Kidney (tissue), 14 donors: ENCODE data around the gene PIP5K1C. TPM values are rescaled to one million over a fixed set of nuclear protein-coding genes. Genes with fewer than 3 reads are reported as not detected.

Source experiments
- DNase-seq, 5 donors: peaks; one replicate each; pipeline ENCODE4 v3.0.0-alpha.2; 2013 to 2020
- FAIRE-seq: peaks from 2 replicates; lab custom pipeline; 2012; peaks lifted over from hg19 to GRCh38; lab: Jason Lieb, UNC
- H3K27ac ChIP-seq, 2 donors: one replicate each; pipeline ENCODE4 v1.7.0; 2013; ENCODE audit warnings: low read depth in 2 of 2, low read length in 2 of 2, inconsistent platforms in 1 of 2
- H3K27me3 ChIP-seq: one replicate; pipeline ENCODE4 v1.7.1; 2013; ENCODE audit warnings: low read length, inconsistent platforms; ENCODE audit not compliant: control insufficient read depth, insufficient read depth
- H3K36me3 ChIP-seq, 3 donors: one replicate each; pipeline versions ENCODE4 v1.7.0 to v1.7.1; 2013; ENCODE audit warnings: low read length in 3 of 3, control low read depth in 1 of 3, inconsistent platforms in 1 of 3; ENCODE audit not compliant: insufficient read depth in 3 of 3, control insufficient read depth in 2 of 3
- H3K4me1 ChIP-seq, 3 donors: one replicate each; pipeline versions ENCODE4 v1.7.0 to v1.7.1; 2013; ENCODE audit warnings: low read length in 3 of 3, inconsistent platforms in 1 of 3, low read depth in 1 of 3; ENCODE audit not compliant: control insufficient read depth in 2 of 3, insufficient read depth in 2 of 3
- H3K4me3 ChIP-seq, 3 donors: one replicate each; pipeline versions ENCODE4 v1.7.0 to v1.8.1; 2013; ENCODE audit warnings: low read length in 3 of 3, control low read depth in 1 of 3, inconsistent platforms in 1 of 3
- H3K9ac ChIP-seq, 3 donors: one replicate each; pipeline versions ENCODE4 v1.7.0 to v1.7.1; 2013; ENCODE audit warnings: low read length in 3 of 3, control low read depth in 1 of 3, inconsistent platforms in 1 of 3
- H3K9me3 ChIP-seq, 3 donors: one replicate each; pipeline versions ENCODE4 v1.7.0 to v1.7.1; 2013; ENCODE audit warnings: low read length in 3 of 3, control low read depth in 1 of 3, inconsistent platforms in 1 of 3; ENCODE audit not compliant: control insufficient read depth in 2 of 3, insufficient read depth in 1 of 3
- intact Hi-C: fragments of 100-400 bp; cut with DNase I; formaldehyde crosslinking; loops from one replicate; pipeline ENCODE4 v1.11.1; 2022
- polyA plus RNA-seq: library from polyadenylated mRNA; stranded (reverse); fragments of 350-450 nt; fragmentation: Illumina TruSeq; extraction: RNeasy Lipid Tissue Mini Kit (QIAGEN cat#74804); gene quantifications from one replicate; pipeline ENCODE4 v1.2.3, GENCODE V29; 2014; ENCODE audit warnings: low read depth, low replicate concordance; ENCODE audit not compliant: insufficient read depth
- total RNA-seq: library from RNA; stranded (reverse); fragmentation: NEBNext Ultra II Directional; extraction: Animal tissue kit (Norgen Biotek cat#: 25700); gene quantifications from one replicate; pipeline ENCODE4 v1.2.1, GENCODE V29; 2021
- TF ChIP-seq, protein P1 (sequence below): IDR thresholded peaks from 3 replicates; pipeline ENCODE4 v1.5.1; 2012; ENCODE audit warnings: mild to moderate bottlenecking, moderate library complexity, borderline replicate concordance; ENCODE audit not compliant: insufficient read depth; ENCODE audit errors: extremely low read depth
- donor health status: control.
- donor health status: control.
- donor health status: control.
- donor health status: control.
- donor health status: control.
- donor health status: DM: yes; HTN: yes; CAD: no.
- donor health status: Normal renal cell carcinoma (clear cell type).

PIP5K1C gene
- total and polyA plus RNA-seq, 2 donors from 2014 or later: 11.2 to 35.6 TPM

- Histone ChIP-seq H3K9ac (no peak overlapping the region), H3K9me3 (no peaks in the 10 kb centered on the region), H3K4me1 (no peaks in the 10 kb centered on the region), H3K27ac (no peak overlapping the region), H3K4me3 (no peak overlapping the region), H3K27me3 (no peaks in the 10 kb centered on the region), H3K36me3 (peaks cover 0 to 12% (median 3%) of the 10 kb centered on the region in 3 donors)
- DNase-seq (no peak), FAIRE-seq (no peak)
- intact Hi-C loops: no loop called here
- TF ChIP-seq, protein P1, sequence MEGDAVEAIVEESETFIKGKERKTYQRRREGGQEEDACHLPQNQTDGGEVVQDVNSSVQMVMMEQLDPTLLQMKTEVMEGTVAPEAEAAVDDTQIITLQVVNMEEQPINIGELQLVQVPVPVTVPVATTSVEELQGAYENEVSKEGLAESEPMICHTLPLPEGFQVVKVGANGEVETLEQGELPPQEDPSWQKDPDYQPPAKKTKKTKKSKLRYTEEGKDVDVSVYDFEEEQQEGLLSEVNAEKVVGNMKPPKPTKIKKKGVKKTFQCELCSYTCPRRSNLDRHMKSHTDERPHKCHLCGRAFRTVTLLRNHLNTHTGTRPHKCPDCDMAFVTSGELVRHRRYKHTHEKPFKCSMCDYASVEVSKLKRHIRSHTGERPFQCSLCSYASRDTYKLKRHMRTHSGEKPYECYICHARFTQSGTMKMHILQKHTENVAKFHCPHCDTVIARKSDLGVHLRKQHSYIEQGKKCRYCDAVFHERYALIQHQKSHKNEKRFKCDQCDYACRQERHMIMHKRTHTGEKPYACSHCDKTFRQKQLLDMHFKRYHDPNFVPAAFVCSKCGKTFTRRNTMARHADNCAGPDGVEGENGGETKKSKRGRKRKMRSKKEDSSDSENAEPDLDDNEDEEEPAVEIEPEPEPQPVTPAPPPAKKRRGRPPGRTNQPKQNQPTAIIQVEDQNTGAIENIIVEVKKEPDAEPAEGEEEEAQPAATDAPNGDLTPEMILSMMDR: no peak
Measured at GRCh38 chr19:3734310-3734600, 34.0 kb upstream of the PIP5K1C start.

DNA sequence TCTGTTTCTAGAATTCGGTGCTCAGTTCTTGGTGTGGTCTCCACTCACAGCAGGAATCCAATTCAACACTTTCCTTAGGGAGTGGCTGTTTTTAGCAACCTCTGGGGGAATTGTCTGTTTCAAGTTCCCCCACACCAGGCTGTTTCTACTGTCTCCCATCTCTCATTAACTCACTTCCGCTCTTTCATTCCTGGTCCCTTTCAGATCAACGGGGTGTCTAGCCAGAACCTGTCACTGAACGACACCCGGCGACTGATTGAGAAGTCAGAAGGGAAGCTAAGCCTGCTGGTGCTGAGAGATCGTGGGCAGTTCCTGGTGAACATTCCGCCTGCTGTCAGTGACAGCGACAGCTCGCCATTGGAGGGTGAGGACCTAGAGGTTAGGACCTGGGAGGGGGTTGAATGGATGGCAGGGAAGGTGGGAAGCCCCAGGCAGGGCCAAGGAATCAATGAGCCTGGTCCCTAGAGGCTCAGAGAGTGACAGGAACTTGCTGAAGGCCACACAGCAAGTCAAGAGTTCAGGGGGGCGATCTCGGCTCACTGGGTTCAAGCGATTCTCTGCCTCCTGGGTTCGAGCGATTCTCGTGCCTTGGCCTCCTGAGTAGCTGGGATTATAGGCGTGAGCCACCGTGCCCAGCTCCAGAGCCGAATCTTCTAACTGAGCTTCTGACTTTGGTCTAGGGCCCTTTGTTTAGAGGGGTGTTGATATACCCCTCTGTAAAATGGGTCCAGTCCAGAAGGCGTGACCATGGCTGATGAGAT lies 33.5 kb upstream of the PIP5K1C start:
- Histone ChIP-seq H3K36me3 (peaks cover 0 to 12% (median 3%) of the 10 kb centered on the region in 3 donors), H3K9ac (no peak overlapping the region), H3K27me3 (no peaks in the 10 kb centered on the region), H3K4me3 (no peak overlapping the region), H3K27ac (no peak overlapping the region), H3K9me3 (no peaks in the 10 kb centered on the region), H3K4me1 (no peaks in the 10 kb centered on the region)
- DNase-seq (no peak), FAIRE-seq (no peak)
- intact Hi-C loops: no loop called here
- TF ChIP-seq, protein P1: no peak

DNA sequence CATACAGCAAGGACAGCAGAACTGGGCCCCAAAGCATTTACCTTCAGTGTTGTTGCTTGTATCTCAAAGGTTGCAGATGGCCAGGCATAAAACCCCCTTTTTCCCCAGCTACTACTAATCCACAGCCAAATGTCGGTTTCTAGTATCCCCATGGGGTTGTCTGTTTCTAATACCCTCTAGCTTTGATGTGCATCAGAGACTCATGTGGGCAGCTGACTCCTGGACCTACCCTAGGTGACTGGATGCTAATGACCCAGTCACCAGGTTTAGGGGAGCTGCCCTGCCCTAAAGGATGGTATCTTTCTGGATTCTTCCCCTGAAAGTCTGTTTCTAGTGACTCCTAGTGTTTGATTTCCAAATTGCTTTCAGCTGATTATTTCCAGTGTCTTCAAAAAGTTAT lies 31.8 kb upstream of the PIP5K1C start:
- Histone ChIP-seq H3K4me3 (no peak overlapping the region), H3K4me1 (no peaks in the 10 kb centered on the region), H3K27ac (no peak overlapping the region), H3K27me3 (no peaks in the 10 kb centered on the region), H3K36me3 (peaks cover 0 to 3% (median 0%) of the 10 kb centered on the region in 3 donors), H3K9ac (no peak overlapping the region), H3K9me3 (no peaks in the 10 kb centered on the region)
- no peak for DNase-seq
- FAIRE-seq: no peak
- TF ChIP-seq, protein P1: no peak
- intact Hi-C loops: no loop called here
